PC-9 (cell line): ENCODE results near the gene DPYSL4. TPM values are rescaled to one million over a fixed set of nuclear protein-coding genes. Genes with fewer than 3 reads are reported as not detected.
"Not testable (repeated sequence)": the region's sequence is repeated elsewhere in the genome, so short reads cannot be mapped to it uniquely, and the experiment has no call there.

Source experiments
- BruUV-seq: library from RNA; stranded (reverse); fragments of 400-500 nt; replicated peaks from 2 replicates; lab custom pipeline; 2021; lab: Mats Ljungman, UMichigan
- CTCF ChIA-PET: fragments of 300-600 bp; sonication (Branson Sonifier 250); formaldehyde crosslinking; loops from one replicate; lab custom pipeline; 2022; ENCODE audit warnings: antibody characterized with exemption; lab: Charles Lee
- POLR2A ChIA-PET: fragments of 300-600 bp; sonication (Branson Sonifier 250); formaldehyde crosslinking; loops from one replicate; lab custom pipeline; 2022; ENCODE audit warnings: antibody characterized with exemption; ENCODE audit not compliant: unreplicated experiment; lab: Charles Lee
- DNase-seq, 2 experiments: peaks; one replicate each; pipeline versions ENCODE4 v3.0.0 to v3.0.0-alpha.2; 2015 to 2022; ENCODE audit warnings: mixed read lengths in 1 of 2
- H2AFZ ChIP-seq: fragments of 200-600 bp; sonication (generic); 2 replicates; pipeline ENCODE4 v1.8.1; 2017; ENCODE audit warnings: antibody characterized with exemption
- H3F3A ChIP-seq: fragments of 200-600 bp; sonication (generic); 2 replicates; pipeline ENCODE4 v1.8.1; 2017; ENCODE audit warnings: antibody characterized with exemption, mild to moderate bottlenecking, low read depth; ENCODE audit not compliant: insufficient read depth
- H3K27ac ChIP-seq: fragments of 200-600 bp; sonication (generic); 2 replicates; pipeline ENCODE4 v1.6.1; 2016; ENCODE audit warnings: mixed run types
- H3K27me3 ChIP-seq: fragments of 200-600 bp; sonication (generic); 2 replicates; pipeline ENCODE4 v1.6.1; 2016; ENCODE audit warnings: low read depth, mixed run types; ENCODE audit not compliant: insufficient read depth
- H3K36me3 ChIP-seq: fragments of 200-600 bp; sonication (generic); 2 replicates; pipeline ENCODE4 v1.6.1; 2016; ENCODE audit warnings: low read depth, mixed run types
- H3K4me1 ChIP-seq: fragments of 200-600 bp; sonication (generic); replicated peaks from 2 replicates; pipeline ENCODE4 v1.6.1; 2016; ENCODE audit warnings: mixed run types; ENCODE audit not compliant: insufficient read depth
- H3K4me2 ChIP-seq: fragments of 200-600 bp; sonication (generic); 2 replicates; pipeline ENCODE4 v1.6.1; 2017; ENCODE audit warnings: mixed run types
- H3K4me3 ChIP-seq: fragments of 200-600 bp; sonication (generic); 2 replicates; pipeline ENCODE4 v1.6.1; 2016; ENCODE audit warnings: mixed run types
- H3K79me2 ChIP-seq: fragments of 200-600 bp; sonication (generic); 2 replicates; pipeline ENCODE4 v1.6.1; 2017; ENCODE audit warnings: low read depth, mixed run types
- H3K9me2 ChIP-seq: fragments of 200-600 bp; sonication (generic); 2 replicates; pipeline ENCODE4 v1.8.1; 2017; ENCODE audit warnings: mild to moderate bottlenecking; ENCODE audit not compliant: insufficient read depth
- H3K9me3 ChIP-seq: fragments of 200-600 bp; sonication (generic); 2 replicates; pipeline ENCODE4 v1.8.1; 2016; ENCODE audit warnings: low read depth; ENCODE audit not compliant: insufficient read depth
- H4K20me1 ChIP-seq: fragments of 200-600 bp; sonication (generic); 2 replicates; pipeline ENCODE4 v1.8.1; 2017; ENCODE audit not compliant: insufficient read depth
- CTCF ChIP-seq: fragments of 200-600 bp; sonication (generic); conservative IDR thresholded peaks from 2 replicates; pipeline ENCODE4 v1.6.1; 2017; ENCODE audit warnings: mixed run types, antibody characterized with exemption, mild to moderate bottlenecking, moderate library complexity
- EZH2 ChIP-seq: fragments of 200-600 bp; sonication (generic); IDR thresholded peaks from 2 replicates; pipeline ENCODE4 v1.8.0; 2017; ENCODE audit warnings: antibody characterized with exemption, low read depth
- intact Hi-C: fragments of 100-400 bp; cut with micrococcal nuclease; formaldehyde crosslinking; loops from one replicate; pipeline ENCODE4 v1.10.0; 2022; ENCODE audit not compliant: unreplicated experiment
- total RNA-seq: library from RNA; stranded (reverse); gene quantifications from 2 replicates; pipeline ENCODE4 v1.2.3, GENCODE V29; 2021

The DPYSL4 gene
- total RNA-seq, 1 experiment from 2014 or later = 4.8 TPM

GRCh38 chr10:132220061-132220460 is 33.3 kb downstream of the DPYSL4 start:
- TF ChIP-seq EZH2 (no peak), CTCF (no peak)
- Histone ChIP-seq H3K27me3 (no peaks in the 10 kb centered on the region), H3K9me3 (no peaks in the 10 kb centered on the region; the same call in 1 of the 2 replicates), H3K79me2 (no peaks in the 10 kb centered on the region), H2AFZ (no peak overlapping the region), H3K4me1 (no peaks in the 10 kb centered on the region), H3K4me2 (no peak overlapping the region), H3K27ac (no peak overlapping the region), H4K20me1 (no peaks in the 10 kb centered on the region), H3F3A (no peaks in the 10 kb centered on the region), H3K36me3 (no peaks in the 10 kb centered on the region), H3K4me3 (no peak overlapping the region), H3K9me2 (no peaks in the 10 kb centered on the region)
- no TSS peak for BruUV-seq
- ChIA-PET CTCF (no interaction called here), POLR2A (no interaction called here)
- intact Hi-C loops = loop anchor here (5.0 kb wide), 1 partner anchor 152 kb away; no protein-coding TSS in a partner anchor
- DNase-seq = no peak

GRCh38 chr10:132220996-132221395 is 34.2 kb downstream of the DPYSL4 start:
- H3K27ac ChIP-seq, POLR2A ChIA-PET, H3K4me2 ChIP-seq, H3K27me3 ChIP-seq, H4K20me1 ChIP-seq, CTCF ChIA-PET, H3K4me1 ChIP-seq, H3K79me2 ChIP-seq, DNase-seq, H3K4me3 ChIP-seq, H3F3A ChIP-seq, H2AFZ ChIP-seq, H3K9me3 ChIP-seq, BruUV-seq, H3K36me3 ChIP-seq, H3K9me2 ChIP-seq: not testable (repeated sequence)
- intact Hi-C loops = loop anchor here (5.0 kb wide), 1 partner anchor 151 kb away; no protein-coding TSS in a partner anchor

- Histone ChIP-seq H3K36me3 (no peaks in the 10 kb centered on the region), H3K27me3 (no peaks in the 10 kb centered on the region), H3K4me2 (no peak overlapping the region), H3K4me1 (no peaks in the 10 kb centered on the region), H3K9me3 (no peaks in the 10 kb centered on the region), H3K9me2 (no peaks in the 10 kb centered on the region), H3K79me2 (no peaks in the 10 kb centered on the region), H3K4me3 (no peak overlapping the region), H4K20me1 (no peaks in the 10 kb centered on the region), H3K27ac (no peak overlapping the region), H2AFZ (no peak overlapping the region), H3F3A (no peaks in the 10 kb centered on the region)
- CTCF ChIA-PET = no interaction called here
- POLR2A ChIA-PET = no interaction called here
- BruUV-seq = no TSS peak
- TF ChIP-seq EZH2 (no peak), CTCF (no peak)
- DNase-seq = no peak
- intact Hi-C loops = loop anchor here (1.0 to 5.0 kb wide), 4 partner anchors 130 to 415 kb away; no protein-coding TSS in a partner anchor
These were observed 36.0 kb downstream of the DPYSL4 start for GRCh38 chr10:132222726-132223125.

DNA sequence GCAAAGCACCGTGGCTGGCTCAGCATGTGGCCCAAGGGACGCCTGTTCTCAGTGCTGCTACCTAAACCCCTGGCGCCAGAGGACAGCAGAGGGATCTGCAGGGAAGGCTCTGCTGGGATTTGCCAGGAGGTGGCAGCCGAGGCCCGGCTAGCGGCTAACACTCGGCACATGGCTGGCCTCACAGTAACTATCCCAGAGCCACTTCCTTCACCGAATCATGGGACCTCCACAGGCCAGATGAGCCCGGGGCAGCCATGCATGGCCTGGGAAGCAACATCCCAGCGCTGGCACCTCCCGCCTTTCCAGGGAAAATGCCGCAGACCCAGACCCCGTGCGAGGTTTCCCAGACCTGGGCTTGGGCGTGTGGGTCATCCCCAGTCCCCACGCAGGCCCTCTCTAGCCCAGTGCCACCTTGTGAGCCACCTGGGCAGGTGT is 36.4 kb downstream of the DPYSL4 start:
- Histone ChIP-seq H3K36me3 (no peaks in the 10 kb centered on the region), H3K9me2 (no peaks in the 10 kb centered on the region), H3K4me1 (no peaks in the 10 kb centered on the region), H4K20me1 (no peaks in the 10 kb centered on the region), H3K27ac (no peak overlapping the region), H3K4me3 (no peak overlapping the region), H3F3A (no peaks in the 10 kb centered on the region), H2AFZ (no peak overlapping the region), H3K4me2 (no peak overlapping the region), H3K27me3 (no peaks in the 10 kb centered on the region), H3K79me2 (no peaks in the 10 kb centered on the region), H3K9me3 (no peaks in the 10 kb centered on the region)
- peak; percentile 58 to 75 for DNase-seq
- intact Hi-C loops = loop anchor here (1.0 to 5.0 kb wide), 4 partner anchors 129 to 414 kb away; no protein-coding TSS in a partner anchor
- POLR2A ChIA-PET = no interaction called here
- TF ChIP-seq EZH2 (no peak), CTCF (peak; percentile 84)
- CTCF ChIA-PET = interaction anchor here (0.5 kb wide), 1 partner anchor 85 kb away, joined by 3 read pairs; the partner anchor contains the start of gene STK32C
- no TSS peak for BruUV-seq
